Astrocyte of the spinal cord (primary cell): ENCODE results near the gene HERC3.

Source experiments
- DNase-seq: peaks from one replicate; pipeline ENCODE4 v3.0.0; 2011; ENCODE audit warnings: low read depth, low spot score
- H3K4me3 ChIP-seq: 2 replicates; pipeline ENCODE4 v1.5.1; 2011; ENCODE audit warnings: low read depth, mild to moderate bottlenecking, low read length, moderate library complexity
- in situ Hi-C: cut with HindIII; loops from 2 replicates; pipeline ENCODE4 v1.10.0; 2017; ENCODE audit warnings: low sequenced_read_pairs
- TF ChIP-seq, protein P1 (sequence below): IDR thresholded peaks from 2 replicates; pipeline ENCODE4 v1.5.1; 2012; ENCODE audit warnings: low read depth, mild to moderate bottlenecking, low read length, inconsistent platforms

The HERC3 gene

DNA sequence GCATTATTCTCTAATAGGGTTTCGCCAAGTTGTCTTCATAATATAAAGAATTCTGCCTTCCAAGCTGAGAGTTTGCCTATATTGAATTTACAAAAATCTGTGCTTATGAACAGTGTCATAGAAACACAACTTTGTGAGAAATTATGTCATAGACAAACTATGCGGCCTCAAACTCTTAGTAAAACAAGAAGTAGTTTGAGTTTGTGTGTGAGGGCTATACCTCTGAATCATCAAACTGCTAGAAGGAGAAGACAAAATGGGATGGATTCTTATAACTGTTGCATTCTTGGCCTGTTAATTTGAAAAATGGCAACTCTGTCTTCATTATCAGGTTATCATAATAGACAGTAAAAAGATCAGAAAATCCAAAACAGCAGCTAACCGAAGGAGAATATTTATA is 151.4 kb downstream of the HERC3 start:
- in situ Hi-C loops = no loop called here
- H3K4me3 ChIP-seq = no peak overlapping the region
- TF ChIP-seq, protein P1, sequence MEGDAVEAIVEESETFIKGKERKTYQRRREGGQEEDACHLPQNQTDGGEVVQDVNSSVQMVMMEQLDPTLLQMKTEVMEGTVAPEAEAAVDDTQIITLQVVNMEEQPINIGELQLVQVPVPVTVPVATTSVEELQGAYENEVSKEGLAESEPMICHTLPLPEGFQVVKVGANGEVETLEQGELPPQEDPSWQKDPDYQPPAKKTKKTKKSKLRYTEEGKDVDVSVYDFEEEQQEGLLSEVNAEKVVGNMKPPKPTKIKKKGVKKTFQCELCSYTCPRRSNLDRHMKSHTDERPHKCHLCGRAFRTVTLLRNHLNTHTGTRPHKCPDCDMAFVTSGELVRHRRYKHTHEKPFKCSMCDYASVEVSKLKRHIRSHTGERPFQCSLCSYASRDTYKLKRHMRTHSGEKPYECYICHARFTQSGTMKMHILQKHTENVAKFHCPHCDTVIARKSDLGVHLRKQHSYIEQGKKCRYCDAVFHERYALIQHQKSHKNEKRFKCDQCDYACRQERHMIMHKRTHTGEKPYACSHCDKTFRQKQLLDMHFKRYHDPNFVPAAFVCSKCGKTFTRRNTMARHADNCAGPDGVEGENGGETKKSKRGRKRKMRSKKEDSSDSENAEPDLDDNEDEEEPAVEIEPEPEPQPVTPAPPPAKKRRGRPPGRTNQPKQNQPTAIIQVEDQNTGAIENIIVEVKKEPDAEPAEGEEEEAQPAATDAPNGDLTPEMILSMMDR = no peak
- peak; percentile 90 for DNase-seq

DNA sequence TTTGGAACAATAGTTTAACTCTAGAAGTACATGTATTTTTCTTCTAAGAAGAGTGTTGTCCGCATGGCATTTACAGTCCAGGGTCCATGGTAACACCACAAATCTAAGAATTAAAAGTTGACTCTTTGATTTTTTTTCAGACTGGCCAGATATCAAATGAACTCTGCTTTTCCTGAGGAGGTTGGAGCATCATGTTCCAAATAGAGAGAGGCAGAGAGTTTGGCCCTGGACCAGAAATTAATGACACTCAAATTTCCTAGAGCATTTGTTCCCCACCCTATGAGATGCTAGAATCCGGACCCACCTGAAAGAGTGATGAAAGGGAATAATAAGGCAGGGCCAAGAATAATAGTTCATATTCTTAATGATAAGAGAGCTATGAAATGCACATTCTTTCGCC is 152.3 kb downstream of the HERC3 start:
- TF ChIP-seq, protein P1 = no peak
- no peak for DNase-seq
- H3K4me3 ChIP-seq = no peak overlapping the region

DNA sequence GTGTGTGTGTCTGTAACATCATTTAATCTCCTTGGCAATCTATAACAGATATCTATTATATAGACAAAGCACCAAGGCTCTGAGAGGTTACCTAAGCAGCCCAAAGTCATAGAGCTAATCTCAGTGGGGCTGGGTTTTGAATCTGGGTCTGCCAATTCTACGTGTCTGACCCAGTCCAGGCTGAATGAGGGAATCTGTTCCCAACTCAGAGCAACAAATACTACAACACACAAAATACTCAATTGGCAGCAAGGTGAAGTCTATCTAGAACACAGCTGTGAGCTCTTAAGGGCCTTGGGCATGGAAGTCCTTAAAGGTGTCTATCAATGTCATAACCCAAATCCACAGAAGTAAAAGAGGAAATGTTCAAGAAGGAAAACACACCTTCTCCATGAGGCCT is 152.9 kb downstream of the HERC3 start:
- no peak for DNase-seq
- H3K4me3 ChIP-seq = no peak overlapping the region
- in situ Hi-C loops = no loop called here
- TF ChIP-seq, protein P1 = no peak

More for the DNA sequence above, 152.3 kb downstream of the HERC3 start:
- in situ Hi-C loops = no loop called here

DNA sequence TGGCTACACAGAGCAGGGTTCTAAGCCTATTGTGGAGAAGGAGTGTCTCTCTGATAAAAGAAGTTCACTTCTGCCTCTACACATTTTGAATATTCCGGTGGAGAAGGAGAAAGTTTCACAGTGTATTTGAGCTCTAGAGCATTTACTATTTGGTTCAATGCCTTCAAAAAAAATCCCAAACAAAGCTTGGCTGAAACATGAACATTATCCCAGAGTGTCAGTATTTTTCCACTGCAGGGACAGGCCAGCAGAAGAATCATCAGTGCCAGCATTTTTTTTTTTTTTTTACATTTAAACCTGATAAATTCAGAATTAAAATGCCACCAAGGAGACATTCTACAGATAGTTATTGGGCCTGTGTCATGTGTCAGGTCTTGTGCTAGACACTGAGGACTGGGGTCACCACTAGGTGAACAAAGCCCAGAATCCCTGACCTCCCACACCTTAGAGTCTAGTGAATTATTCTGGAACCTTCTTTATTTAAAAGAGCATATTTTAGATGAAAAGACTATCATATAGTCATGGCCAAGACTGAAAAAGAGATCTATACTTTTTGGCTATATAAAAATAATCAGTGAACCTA is 153.4 kb downstream of the HERC3 start:
- TF ChIP-seq, protein P1 = no peak
- in situ Hi-C loops = no loop called here
- no peak for DNase-seq
- H3K4me3 ChIP-seq = no peak overlapping the region

DNA sequence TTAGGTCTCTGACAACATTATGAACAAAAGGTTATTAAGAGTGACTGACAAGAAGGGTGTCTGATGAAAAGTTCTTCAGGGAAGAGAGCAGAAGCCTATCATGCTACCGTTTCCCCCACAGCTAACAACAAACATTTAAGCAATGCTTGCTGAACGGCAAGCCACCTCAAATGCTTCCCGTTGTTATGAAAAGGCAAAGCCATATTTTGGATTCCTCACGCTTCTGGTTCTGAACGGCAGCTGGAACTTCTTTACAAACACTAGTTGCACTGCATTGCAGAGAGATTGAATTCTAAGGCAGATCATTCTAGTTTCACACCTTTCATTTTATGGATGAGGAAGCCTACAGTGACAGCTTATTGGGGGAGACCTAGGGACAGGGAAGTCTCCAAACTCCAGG is 153.9 kb downstream of the HERC3 start:
- no peak for DNase-seq
- TF ChIP-seq, protein P1 = no peak
- in situ Hi-C loops = no loop called here
- H3K4me3 ChIP-seq = no peak overlapping the region

DNA sequence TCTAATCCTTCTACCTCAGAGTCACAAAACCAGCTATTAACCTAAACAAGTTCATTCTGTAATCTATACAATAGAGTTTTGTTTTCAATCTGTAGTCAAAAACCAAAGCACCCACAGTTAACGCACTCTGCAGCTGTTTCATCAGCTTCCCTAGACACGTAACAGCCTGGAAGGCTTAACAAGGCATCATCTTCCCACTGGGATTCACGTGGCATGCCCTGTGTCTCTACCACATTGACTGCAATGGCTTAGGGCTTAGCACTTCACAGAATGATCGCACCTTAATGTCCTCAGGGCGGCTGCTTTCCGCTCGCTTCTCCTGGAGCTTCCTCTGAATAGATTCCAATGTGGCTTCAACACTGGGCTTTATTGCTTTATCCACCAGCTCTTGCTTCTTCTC is 155.1 kb downstream of the HERC3 start:
- H3K4me3 ChIP-seq = no peak overlapping the region
- DNase-seq = no peak
- in situ Hi-C loops = no loop called here
- TF ChIP-seq, protein P1 = no peak

DNA sequence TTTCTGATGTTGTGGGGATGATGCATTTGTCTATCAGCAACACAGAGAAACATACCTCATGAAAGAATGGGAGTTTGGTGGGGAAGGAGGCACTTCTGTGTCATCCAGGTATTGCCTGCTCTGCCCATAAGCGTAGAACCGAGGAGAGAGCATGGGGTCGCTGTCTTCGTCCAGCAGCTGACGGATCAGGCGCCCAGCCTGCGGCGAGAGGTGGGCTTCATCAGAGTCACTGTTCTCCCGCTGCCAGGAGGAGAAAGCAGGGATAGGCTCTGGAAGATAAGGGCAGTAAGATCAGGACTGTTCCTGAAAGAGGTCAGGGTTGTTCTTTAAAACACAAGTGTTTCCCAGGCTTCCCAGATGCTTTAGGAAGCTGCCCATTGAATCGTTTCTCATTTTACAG is 158.1 kb downstream of the HERC3 start:
- in situ Hi-C loops = no loop called here
- no peak overlapping the region for H3K4me3 ChIP-seq
- no peak for DNase-seq
- TF ChIP-seq, protein P1 = no peak
